Measurements from ENCODE around the gene LIMCH1.

The LIMCH1 gene

DNA sequence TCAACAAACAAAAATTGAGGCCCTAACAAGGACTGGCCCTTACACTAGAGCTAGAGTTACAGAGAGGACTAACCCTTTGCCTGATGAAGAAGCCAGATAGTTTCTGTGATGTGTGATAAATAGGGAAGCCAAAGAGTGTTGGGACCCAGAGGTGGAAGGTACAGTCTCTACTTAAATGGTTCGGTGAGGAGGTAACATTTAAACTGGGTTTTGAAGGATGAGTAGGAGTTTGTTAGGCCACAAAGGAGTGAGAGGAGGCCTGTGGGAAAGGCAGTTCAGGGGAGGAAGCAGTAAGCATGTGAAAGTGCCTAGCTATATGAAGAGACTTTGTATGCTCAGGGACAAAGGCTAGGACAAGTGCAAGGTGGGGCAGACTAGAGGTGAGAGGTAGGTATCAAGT is 23.8 kb upstream of the LIMCH1 start:
- H3K36me3 ChIP-seq (ENCODE audit: insufficient read depth, low read length): no peaks in the 10 kb centered on the region
- H3K79me2 ChIP-seq (ENCODE audit: insufficient read depth, low read length): no peaks in the 10 kb centered on the region

DNA sequence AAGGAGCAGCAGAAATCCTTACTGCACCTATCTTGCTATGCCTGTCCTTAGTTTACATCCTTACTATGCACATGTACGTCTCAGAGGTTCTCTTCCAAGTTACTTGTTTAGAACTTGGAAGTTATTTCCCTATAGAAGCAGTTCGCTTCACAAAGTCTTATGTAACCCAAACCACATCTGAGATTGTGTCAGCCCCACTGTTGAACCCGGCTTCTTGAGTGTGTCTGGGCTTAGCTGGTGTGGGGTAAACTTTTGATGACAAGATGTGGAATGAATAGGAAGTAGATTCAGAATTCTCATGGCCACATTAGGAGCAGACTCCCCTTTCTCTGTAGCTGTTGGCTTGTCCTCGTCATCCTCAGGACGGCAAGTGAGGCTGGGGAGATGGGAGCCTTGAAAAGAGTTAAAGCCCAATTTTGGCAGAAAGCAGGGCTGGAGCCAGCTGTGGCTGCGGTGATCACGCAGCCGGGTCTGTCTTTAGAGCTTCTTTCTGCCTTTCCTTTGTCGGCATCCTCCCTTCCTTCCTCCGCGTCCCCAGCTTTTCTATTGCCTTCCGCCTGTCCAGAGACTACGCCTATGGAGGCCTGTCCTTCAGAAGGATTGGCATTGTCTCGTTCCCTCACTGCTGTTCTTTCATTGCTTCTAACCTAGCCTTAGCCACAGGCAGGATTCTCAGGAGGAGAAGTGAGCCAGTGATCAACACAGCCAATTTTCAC is 23.0 kb upstream of the LIMCH1 start:
- Histone ChIP-seq H2AFZ (ENCODE audit: low read length) (no peak overlapping the region), H3K36me3 (ENCODE audit: insufficient read depth, low read length) (no peaks in the 10 kb centered on the region), H3K4me3 (ENCODE audit: low read length, poor library complexity, severe bottlenecking) (no peak overlapping the region), H3K9me2 (replicated peaks; ENCODE audit: low read depth, low read length) (no peaks in the 10 kb centered on the region), H3K79me2 (ENCODE audit: insufficient read depth, low read length) (no peaks in the 10 kb centered on the region), H3K9me3 (ENCODE audit: insufficient read depth, low read depth, low read length) (no peaks in the 10 kb centered on the region), H4K20me1 (ENCODE audit: insufficient read depth, low read length, poor library complexity, severe bottlenecking) (no peaks in the 10 kb centered on the region), H3K4me1 (ENCODE audit: insufficient read depth, low read length, poor library complexity, severe bottlenecking) (no peaks in the 10 kb centered on the region), H3K9ac (ENCODE audit: low read depth, low read length, poor library complexity, severe bottlenecking) (no peak overlapping the region), H3F3A (ENCODE audit: low read depth) (no peaks in the 10 kb centered on the region), H3K27me3 (ENCODE audit: insufficient read depth, low read length, poor library complexity, severe bottlenecking) (no peaks in the 10 kb centered on the region), H3K4me2 (ENCODE audit: low read depth, low read length, poor library complexity, severe bottlenecking) (no peak overlapping the region)
- no peak for TF ChIP-seq EZH2phosphoT487 (IDR thresholded peaks at IDR 0.05; ENCODE audit: borderline replicate concordance)
- TF ChIP-seq, protein P1, sequence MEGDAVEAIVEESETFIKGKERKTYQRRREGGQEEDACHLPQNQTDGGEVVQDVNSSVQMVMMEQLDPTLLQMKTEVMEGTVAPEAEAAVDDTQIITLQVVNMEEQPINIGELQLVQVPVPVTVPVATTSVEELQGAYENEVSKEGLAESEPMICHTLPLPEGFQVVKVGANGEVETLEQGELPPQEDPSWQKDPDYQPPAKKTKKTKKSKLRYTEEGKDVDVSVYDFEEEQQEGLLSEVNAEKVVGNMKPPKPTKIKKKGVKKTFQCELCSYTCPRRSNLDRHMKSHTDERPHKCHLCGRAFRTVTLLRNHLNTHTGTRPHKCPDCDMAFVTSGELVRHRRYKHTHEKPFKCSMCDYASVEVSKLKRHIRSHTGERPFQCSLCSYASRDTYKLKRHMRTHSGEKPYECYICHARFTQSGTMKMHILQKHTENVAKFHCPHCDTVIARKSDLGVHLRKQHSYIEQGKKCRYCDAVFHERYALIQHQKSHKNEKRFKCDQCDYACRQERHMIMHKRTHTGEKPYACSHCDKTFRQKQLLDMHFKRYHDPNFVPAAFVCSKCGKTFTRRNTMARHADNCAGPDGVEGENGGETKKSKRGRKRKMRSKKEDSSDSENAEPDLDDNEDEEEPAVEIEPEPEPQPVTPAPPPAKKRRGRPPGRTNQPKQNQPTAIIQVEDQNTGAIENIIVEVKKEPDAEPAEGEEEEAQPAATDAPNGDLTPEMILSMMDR (conservative IDR thresholded peaks at IDR 0.05; ENCODE audit: low read length): no peak

More for the DNA sequence above, 23.8 kb upstream of the LIMCH1 start:
- Histone ChIP-seq H2AFZ (ENCODE audit: low read length) (no peak overlapping the region), H3F3A (ENCODE audit: low read depth) (no peaks in the 10 kb centered on the region), H3K27me3 (ENCODE audit: insufficient read depth, low read length, poor library complexity, severe bottlenecking) (no peaks in the 10 kb centered on the region), H3K4me1 (ENCODE audit: insufficient read depth, low read length, poor library complexity, severe bottlenecking) (no peaks in the 10 kb centered on the region), H3K9me3 (ENCODE audit: insufficient read depth, low read depth, low read length) (no peaks in the 10 kb centered on the region), H3K9ac (ENCODE audit: low read depth, low read length, poor library complexity, severe bottlenecking) (no peak overlapping the region), H3K4me2 (ENCODE audit: low read depth, low read length, poor library complexity, severe bottlenecking) (no peak overlapping the region), H4K20me1 (ENCODE audit: insufficient read depth, low read length, poor library complexity, severe bottlenecking) (no peaks in the 10 kb centered on the region), H3K4me3 (ENCODE audit: low read length, poor library complexity, severe bottlenecking) (no peak overlapping the region), H3K9me2 (replicated peaks; ENCODE audit: low read depth, low read length) (no peaks in the 10 kb centered on the region)
- TF ChIP-seq, protein P1 (conservative IDR thresholded peaks at IDR 0.05; ENCODE audit: low read length): no peak
- no peak for TF ChIP-seq EZH2phosphoT487 (IDR thresholded peaks at IDR 0.05; ENCODE audit: borderline replicate concordance)

DNA sequence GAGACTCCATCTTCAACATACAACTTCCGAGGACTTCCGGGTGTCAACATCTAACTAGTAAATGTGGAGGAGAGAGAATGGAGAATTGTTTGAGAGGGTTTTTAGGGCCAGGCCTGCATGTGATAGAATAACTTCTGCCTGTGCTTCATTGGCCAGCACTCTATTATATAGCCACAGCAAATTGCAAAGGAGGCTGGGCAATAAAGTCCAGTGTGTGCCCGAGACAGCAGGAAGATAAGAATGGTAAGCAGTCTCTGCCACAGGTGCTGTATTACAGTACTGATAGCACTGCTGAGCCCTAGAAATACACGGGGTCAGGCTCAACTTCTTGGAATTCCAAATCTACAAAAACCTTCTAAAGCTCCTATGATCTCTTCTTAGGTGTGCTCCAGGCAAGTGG is 20.8 kb upstream of the LIMCH1 start:
- no peaks in the 10 kb centered on the region for H3K79me2 ChIP-seq (ENCODE audit: insufficient read depth, low read length)
- no peaks in the 10 kb centered on the region for H4K20me1 ChIP-seq (ENCODE audit: insufficient read depth, low read length, poor library complexity, severe bottlenecking)
- no peaks in the 10 kb centered on the region for H3K27me3 ChIP-seq (ENCODE audit: insufficient read depth, low read length, poor library complexity, severe bottlenecking)
- no peaks in the 10 kb centered on the region for H3K36me3 ChIP-seq (ENCODE audit: insufficient read depth, low read length)
- H3K9ac ChIP-seq (ENCODE audit: low read depth, low read length, poor library complexity, severe bottlenecking): no peak overlapping the region
- no peak overlapping the region for H3K4me2 ChIP-seq (ENCODE audit: low read depth, low read length, poor library complexity, severe bottlenecking)
- no peak overlapping the region for H2AFZ ChIP-seq (ENCODE audit: low read length)
- no peaks in the 10 kb centered on the region for H3K9me2 ChIP-seq (replicated peaks; ENCODE audit: low read depth, low read length)
- TF ChIP-seq EZH2phosphoT487 (IDR thresholded peaks at IDR 0.05; ENCODE audit: borderline replicate concordance): no peak
- TF ChIP-seq, protein P1 (conservative IDR thresholded peaks at IDR 0.05; ENCODE audit: low read length): no peak
- H3K9me3 ChIP-seq (ENCODE audit: insufficient read depth, low read depth, low read length): no peaks in the 10 kb centered on the region
- no peak overlapping the region for H3K4me3 ChIP-seq (ENCODE audit: low read length, poor library complexity, severe bottlenecking)
- no peaks in the 10 kb centered on the region for H3K4me1 ChIP-seq (ENCODE audit: insufficient read depth, low read length, poor library complexity, severe bottlenecking)
- H3F3A ChIP-seq (ENCODE audit: low read depth): no peaks in the 10 kb centered on the region

Measured in Loucy (cell line).